22Rv1 (cell line): ENCODE data around the gene MED12L.

Experiments
- ZFX ChIP-seq: fragments of 450-650 bp; IDR thresholded peaks from 2 replicates; pipeline ENCODE4 v1.6.1; 2017; ENCODE audit warnings: antibody characterized with exemption, borderline replicate concordance
- TF ChIP-seq, protein P1 (sequence below): fragments of 450-650 bp; IDR thresholded peaks from 2 replicates; pipeline ENCODE4 v1.5.1; 2017; ENCODE audit warnings: mild to moderate bottlenecking

- TF ChIP-seq, protein P1, sequence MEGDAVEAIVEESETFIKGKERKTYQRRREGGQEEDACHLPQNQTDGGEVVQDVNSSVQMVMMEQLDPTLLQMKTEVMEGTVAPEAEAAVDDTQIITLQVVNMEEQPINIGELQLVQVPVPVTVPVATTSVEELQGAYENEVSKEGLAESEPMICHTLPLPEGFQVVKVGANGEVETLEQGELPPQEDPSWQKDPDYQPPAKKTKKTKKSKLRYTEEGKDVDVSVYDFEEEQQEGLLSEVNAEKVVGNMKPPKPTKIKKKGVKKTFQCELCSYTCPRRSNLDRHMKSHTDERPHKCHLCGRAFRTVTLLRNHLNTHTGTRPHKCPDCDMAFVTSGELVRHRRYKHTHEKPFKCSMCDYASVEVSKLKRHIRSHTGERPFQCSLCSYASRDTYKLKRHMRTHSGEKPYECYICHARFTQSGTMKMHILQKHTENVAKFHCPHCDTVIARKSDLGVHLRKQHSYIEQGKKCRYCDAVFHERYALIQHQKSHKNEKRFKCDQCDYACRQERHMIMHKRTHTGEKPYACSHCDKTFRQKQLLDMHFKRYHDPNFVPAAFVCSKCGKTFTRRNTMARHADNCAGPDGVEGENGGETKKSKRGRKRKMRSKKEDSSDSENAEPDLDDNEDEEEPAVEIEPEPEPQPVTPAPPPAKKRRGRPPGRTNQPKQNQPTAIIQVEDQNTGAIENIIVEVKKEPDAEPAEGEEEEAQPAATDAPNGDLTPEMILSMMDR = no peak
- TF ChIP-seq ZFX = no peak
These were observed 229.1 kb downstream of the MED12L start for GRCh38 chr3:151314593-151314992.
